Measurements from ENCODE around the gene PPIAL4G. TPM values are rescaled to one million over a fixed set of nuclear protein-coding genes. Genes with fewer than 3 reads are reported as not detected.
"Not testable (repeated sequence)": the region's sequence is repeated elsewhere in the genome, so short reads cannot be mapped to it uniquely, and the experiment has no call there.

PPIAL4G gene
- not detected in 3 replicates for total RNA-seq (2021)
- Bru-seq, nascent RNA = not detected
- long read RNA-seq, experiment 1 = 0 reads
- long read RNA-seq, experiment 2 = 0 reads
- long read RNA-seq, experiment 3 = 0 reads

DNA sequence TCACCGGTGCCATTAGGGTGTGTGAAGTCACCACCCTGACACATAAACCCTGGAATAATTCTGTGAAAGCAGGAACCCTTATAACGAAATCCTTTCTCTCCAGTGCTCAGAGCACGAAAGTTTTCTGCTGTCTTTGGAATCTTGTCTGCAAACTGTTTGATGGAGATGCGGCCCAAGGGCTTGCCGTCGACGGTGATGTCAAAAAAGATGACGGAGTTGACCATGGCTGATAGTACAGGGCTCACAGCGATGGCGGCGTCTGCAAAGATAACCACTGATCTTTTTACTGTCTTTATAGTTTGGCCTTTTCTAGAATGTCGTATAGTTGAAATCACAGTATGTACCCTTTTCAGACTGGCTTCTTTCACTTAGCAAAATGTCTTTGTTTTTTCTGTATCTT, at the start of gene PPIAL4G:
TSS of gene PPIAL4G (minus strand) at position 274 of the 400 bp plus-strand sequence. CDS start at position 224, 50 bp downstream.
- POLR2A ChIA-PET; H3K4me3 Mint-ChIP-seq; DNase-seq (ENCODE audit: low spot score); H3K27ac Mint-ChIP-seq; H3K27me3 Mint-ChIP-seq (ENCODE audit: low read depth); H3K4me1 Mint-ChIP-seq; ATAC-seq; CTCF ChIA-PET; H3K36me3 Mint-ChIP-seq; H3K9me3 Mint-ChIP-seq: not testable (repeated sequence)

DNA sequence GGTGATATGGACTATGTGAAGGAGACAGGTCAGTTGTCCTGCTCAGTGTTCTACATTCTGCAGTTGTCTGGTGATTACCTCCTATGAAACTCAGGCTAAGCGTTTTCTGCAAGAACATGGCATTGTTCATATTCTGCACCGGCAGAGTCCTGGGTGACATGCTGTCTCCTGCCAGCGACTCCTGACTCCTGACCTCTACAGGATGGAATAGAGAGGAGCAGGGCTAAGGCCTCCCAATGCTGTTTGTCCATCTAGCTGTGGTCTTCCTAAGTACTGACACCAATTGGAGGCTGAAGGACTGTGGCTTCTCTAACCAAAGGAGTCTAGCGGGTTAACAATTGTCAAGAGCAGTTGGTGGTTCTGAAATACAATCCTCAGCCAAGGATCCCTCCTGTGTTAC, 49.1 kb upstream of the PPIAL4G start:
- ATAC-seq; H3K36me3 Mint-ChIP-seq; H3K27ac Mint-ChIP-seq; H3K9me3 Mint-ChIP-seq; CTCF ChIA-PET; H3K4me3 Mint-ChIP-seq; H3K27me3 Mint-ChIP-seq (ENCODE audit: low read depth); POLR2A ChIA-PET; H3K4me1 Mint-ChIP-seq: not testable (repeated sequence)
- peak; percentile 13 for DNase-seq (ENCODE audit: low spot score)

DNA sequence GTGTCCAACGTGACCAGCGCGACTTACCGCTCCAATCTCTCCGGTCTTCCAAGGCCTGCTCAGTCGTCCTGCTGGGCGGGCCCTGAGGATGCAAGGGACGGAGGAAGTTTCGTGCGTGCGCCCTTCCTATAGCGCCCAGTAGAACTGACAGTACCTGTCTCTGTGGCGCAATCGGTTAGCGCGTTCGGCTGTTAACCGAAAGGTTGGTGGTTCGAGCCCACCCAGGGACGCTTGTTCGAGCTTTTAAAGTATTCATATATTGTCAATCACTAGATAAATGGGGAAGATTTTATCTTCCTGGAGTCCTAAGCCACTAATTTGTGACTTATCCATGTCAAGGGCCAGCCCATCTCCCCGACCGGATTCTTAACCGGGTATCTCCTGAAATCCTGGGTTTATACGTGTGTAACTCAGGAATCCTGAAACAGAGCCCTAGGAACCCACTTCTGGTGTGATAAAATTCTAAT, 46.0 kb upstream of the PPIAL4G start:
- H3K27ac Mint-ChIP-seq; H3K36me3 Mint-ChIP-seq; ATAC-seq; H3K4me1 Mint-ChIP-seq; H3K9me3 Mint-ChIP-seq; CTCF ChIA-PET; H3K27me3 Mint-ChIP-seq (ENCODE audit: low read depth); POLR2A ChIA-PET: not testable (repeated sequence)
- TF ChIP-seq EMX1 (CRISPR knock-in tag; IDR thresholded peaks at IDR 0.05) = 0 out of 2 replicates have a peak, but pooled peaks have one; percentile 28
- DNase-seq (ENCODE audit: low spot score) = peak; percentile 72
- H3K4me3 Mint-ChIP-seq = peak overlapping the region; percentile 65

DNA sequence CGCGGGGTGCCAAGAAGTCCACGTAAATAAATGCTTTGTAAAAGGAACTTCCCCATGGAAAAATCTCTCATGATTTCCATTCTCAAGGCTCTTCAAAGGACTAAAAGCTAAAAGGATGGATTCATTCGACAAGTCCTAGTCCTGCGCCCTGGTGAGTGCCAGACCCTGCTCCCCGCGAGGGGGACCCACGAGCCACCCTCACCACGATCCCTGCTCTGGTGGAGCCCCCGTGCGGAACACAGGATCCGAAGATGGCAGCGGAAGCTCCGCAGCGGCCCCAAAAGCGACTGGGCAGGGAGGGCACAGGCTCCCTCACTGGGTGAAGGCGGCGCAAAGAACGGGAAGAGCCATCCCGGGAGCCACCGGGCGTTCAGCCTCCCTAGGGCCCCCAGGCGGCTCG, 45.5 kb upstream of the PPIAL4G start:
- H3K27ac Mint-ChIP-seq; DNase-seq (ENCODE audit: low spot score); H3K4me1 Mint-ChIP-seq; CTCF ChIA-PET; H3K9me3 Mint-ChIP-seq; ATAC-seq; H3K36me3 Mint-ChIP-seq; POLR2A ChIA-PET; H3K27me3 Mint-ChIP-seq (ENCODE audit: low read depth): not testable (repeated sequence)
- peak overlapping the region; percentile 65 for H3K4me3 Mint-ChIP-seq

DNA sequence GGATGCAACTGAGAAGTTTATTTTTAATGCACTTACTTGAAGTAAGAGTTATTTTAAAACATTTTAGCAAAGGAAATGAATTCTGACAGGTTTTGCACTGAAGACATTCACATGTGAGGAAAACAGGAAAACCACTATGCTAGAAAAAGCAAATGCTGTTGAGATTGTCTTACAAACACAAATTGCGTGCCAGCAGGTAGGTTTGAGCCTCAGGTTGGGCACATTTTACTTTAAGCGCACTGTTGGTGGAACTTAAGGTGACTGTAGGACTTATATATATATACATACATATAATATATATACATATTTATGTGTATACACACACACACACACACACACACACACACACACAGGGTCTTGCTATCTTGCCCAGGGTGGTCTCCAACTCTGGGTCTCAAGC, 43.5 kb upstream of the PPIAL4G start:
- H3K27ac Mint-ChIP-seq; H3K36me3 Mint-ChIP-seq; DNase-seq (ENCODE audit: low spot score); H3K4me3 Mint-ChIP-seq; ATAC-seq; POLR2A ChIA-PET; H3K9me3 Mint-ChIP-seq; CTCF ChIA-PET; H3K4me1 Mint-ChIP-seq; H3K27me3 Mint-ChIP-seq (ENCODE audit: low read depth): not testable (repeated sequence)

DNA sequence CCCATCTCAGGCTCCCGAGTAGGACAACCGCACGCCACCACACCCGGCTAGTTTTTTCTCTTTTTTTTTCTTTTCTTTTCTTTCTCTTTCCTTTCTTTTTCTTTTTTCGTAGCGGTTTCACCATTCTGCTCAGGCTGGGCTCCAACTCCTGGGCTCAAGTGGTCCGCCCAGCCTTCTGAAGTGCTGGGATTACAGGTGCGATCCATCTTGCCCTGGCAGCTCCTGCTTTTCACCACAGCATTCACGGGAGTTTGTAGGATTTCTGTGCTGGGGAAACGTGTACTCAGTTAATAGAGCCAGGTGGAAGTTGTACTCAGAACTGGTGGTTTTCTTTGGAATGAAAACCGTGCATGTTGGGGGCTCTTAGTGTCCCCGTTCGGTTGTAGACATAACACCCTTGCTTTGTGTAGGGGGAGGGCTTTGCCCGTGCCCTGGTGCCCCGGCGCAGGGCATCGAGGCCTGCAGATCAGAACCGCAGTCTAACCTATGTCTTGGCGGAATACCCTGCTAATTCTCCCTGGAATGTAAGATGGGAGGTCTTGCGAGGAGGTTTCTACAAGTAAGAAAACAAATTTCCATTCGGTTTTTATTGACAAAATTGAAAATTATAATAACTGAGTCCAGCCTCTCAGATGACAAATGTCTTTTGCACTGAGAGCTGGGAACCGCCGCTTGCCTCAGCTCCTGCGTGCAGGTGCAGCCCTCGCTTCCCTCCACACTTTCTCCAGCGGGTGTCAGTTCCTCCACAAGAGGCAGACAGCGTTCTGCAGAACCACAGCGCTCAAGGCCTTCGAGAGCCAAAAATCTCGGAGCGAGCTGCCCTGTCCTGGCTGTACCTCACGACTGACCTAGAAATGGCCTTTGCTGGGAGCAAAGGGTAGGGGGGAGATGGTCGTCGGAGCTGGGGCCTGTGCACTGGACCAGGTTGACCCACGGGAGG, 40.4 kb upstream of the PPIAL4G start:
- H3K36me3 Mint-ChIP-seq; H3K4me1 Mint-ChIP-seq; H3K27me3 Mint-ChIP-seq (ENCODE audit: low read depth); H3K27ac Mint-ChIP-seq; H3K9me3 Mint-ChIP-seq; ATAC-seq; CTCF ChIA-PET; DNase-seq (ENCODE audit: low spot score): not testable (repeated sequence)
- H3K4me3 Mint-ChIP-seq = peak overlapping the region; percentile 74
- POLR2A ChIA-PET = interaction anchor here (0.6 to 1.4 kb wide), 5 partner anchors 134 to 260 kb away, joined by 3 to 10 read pairs (median 8); no protein-coding TSS in a partner anchor

DNA sequence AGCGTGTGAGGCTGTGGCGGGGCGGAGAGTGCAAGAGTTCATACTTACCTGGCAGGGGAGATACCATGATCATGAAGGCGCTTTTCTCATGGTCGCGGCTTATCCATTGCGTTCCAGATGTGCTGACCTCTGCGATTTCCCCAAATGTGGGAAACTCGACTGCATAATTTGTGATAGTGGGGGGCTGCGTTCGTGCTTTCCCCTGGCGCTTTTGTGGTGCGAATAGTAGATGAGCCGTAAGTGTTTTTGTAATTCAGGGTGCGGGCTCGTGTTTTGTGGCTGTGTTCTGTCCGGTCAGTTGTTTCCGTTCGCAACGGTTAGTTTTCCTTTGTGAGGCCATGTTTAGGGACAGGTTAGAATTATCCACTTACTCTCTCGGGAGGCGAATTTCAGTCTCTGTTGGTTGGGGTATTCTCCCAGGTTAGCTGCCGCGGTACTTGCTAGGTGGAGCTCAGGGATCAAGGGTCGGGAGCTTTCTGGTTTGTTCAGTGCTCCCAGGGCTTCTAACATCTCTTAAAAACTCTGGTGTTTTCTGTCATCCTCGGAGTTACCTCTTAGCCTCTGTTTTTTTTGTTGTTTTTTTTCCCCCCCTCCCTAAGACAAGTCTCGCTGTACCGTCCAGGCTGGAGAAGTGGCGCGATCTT, 39.6 kb upstream of the PPIAL4G start:
- ATAC-seq (peak; percentile 91), DNase-seq (ENCODE audit: low spot score) (peak; percentile 79)
- CTCF ChIA-PET; H3K27me3 Mint-ChIP-seq (ENCODE audit: low read depth); H3K4me1 Mint-ChIP-seq; H3K9me3 Mint-ChIP-seq; H3K36me3 Mint-ChIP-seq: not testable (repeated sequence)
- POLR2A ChIA-PET = interaction anchor here (0.6 to 1.4 kb wide), 5 partner anchors 134 to 259 kb away, joined by 3 to 10 read pairs (median 8); no protein-coding TSS in a partner anchor
- Mint-ChIP-seq H3K4me3 (peak overlapping the region; percentile 74), H3K27ac (peak overlapping the region; percentile 99)
- TF ChIP-seq NFYB (CRISPR knock-in tag; conservative IDR thresholded peaks at IDR 0.05; ENCODE audit: low read depth) (peak; percentile 48), CREB1 (CRISPR knock-in tag; IDR thresholded peaks at IDR 0.05) (peak; percentile 97), ESRRA (CRISPR knock-in tag; IDR thresholded peaks at IDR 0.05; ENCODE audit: borderline replicate concordance) (peak; percentile 91), ATF1 (CRISPR knock-in tag; IDR thresholded peaks at IDR 0.05) (peak; percentile 94), ZNF138 (CRISPR knock-in tag; conservative IDR thresholded peaks at IDR 0.05) (peak; percentile 87; the same call in 1 of the 2 replicates), PRRX2 (CRISPR knock-in tag; IDR thresholded peaks at IDR 0.05) (peak; percentile 99), ZNF671 (CRISPR knock-in tag; IDR thresholded peaks at IDR 0.05) (peak; percentile 99), TEAD1 (CRISPR knock-in tag; IDR thresholded peaks at IDR 0.05) (peak; percentile 99), MYBL2 (CRISPR knock-in tag; IDR thresholded peaks at IDR 0.05) (peak; percentile 86; the same call in 1 of the 2 replicates), ZNF219 (CRISPR knock-in tag; IDR thresholded peaks at IDR 0.05; ENCODE audit: borderline replicate concordance) (peak; percentile 95)
- TF ChIP-seq, protein P1, sequence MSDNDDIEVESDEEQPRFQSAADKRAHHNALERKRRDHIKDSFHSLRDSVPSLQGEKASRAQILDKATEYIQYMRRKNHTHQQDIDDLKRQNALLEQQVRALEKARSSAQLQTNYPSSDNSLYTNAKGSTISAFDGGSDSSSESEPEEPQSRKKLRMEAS (CRISPR knock-in tag; IDR thresholded peaks at IDR 0.05) = peak; percentile 50; the same call in 1 of the 2 replicates
- TF ChIP-seq, protein P2, sequence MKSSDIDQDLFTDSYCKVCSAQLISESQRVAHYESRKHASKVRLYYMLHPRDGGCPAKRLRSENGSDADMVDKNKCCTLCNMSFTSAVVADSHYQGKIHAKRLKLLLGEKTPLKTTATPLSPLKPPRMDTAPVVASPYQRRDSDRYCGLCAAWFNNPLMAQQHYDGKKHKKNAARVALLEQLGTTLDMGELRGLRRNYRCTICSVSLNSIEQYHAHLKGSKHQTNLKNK (CRISPR knock-in tag; IDR thresholded peaks at IDR 0.05) = peak; percentile 99
- TF ChIP-seq, protein P3, sequence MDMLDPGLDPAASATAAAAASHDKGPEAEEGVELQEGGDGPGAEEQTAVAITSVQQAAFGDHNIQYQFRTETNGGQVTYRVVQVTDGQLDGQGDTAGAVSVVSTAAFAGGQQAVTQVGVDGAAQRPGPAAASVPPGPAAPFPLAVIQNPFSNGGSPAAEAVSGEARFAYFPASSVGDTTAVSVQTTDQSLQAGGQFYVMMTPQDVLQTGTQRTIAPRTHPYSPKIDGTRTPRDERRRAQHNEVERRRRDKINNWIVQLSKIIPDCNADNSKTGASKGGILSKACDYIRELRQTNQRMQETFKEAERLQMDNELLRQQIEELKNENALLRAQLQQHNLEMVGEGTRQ (CRISPR knock-in tag; IDR thresholded peaks at IDR 0.05) = peak; percentile 52; the same call in 1 of the 2 replicates
- TF ChIP-seq, protein P4, sequence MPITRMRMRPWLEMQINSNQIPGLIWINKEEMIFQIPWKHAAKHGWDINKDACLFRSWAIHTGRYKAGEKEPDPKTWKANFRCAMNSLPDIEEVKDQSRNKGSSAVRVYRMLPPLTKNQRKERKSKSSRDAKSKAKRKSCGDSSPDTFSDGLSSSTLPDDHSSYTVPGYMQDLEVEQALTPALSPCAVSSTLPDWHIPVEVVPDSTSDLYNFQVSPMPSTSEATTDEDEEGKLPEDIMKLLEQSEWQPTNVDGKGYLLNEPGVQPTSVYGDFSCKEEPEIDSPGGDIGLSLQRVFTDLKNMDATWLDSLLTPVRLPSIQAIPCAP (CRISPR knock-in tag; IDR thresholded peaks at IDR 0.05) = peak; percentile 95

Data from WTC11 (cell line).